WTC11 (cell line): ENCODE data around the gene HINT2.

Experiments
- CREM ChIP-seq: sonication (generic); formaldehyde crosslinking; IDR thresholded peaks from 2 replicates; pipeline ENCODE4 v1.8.1; 2022; ENCODE audit warnings: mild to moderate bottlenecking, missing genetic modification reagents, moderate library complexity
- ETV6 ChIP-seq: sonication (generic); formaldehyde crosslinking; IDR thresholded peaks from 2 replicates; pipeline ENCODE4 v1.8.1; 2022; ENCODE audit warnings: mild to moderate bottlenecking, missing genetic modification reagents
- FOXK1 ChIP-seq: sonication (generic); formaldehyde crosslinking; IDR thresholded peaks from 2 replicates; pipeline ENCODE4 v1.8.0; 2022; ENCODE audit warnings: mild to moderate bottlenecking, moderate library complexity, missing genetic modification reagents
- HMGXB4 ChIP-seq: sonication (generic); formaldehyde crosslinking; IDR thresholded peaks from 2 replicates; pipeline ENCODE4 v1.8.1; 2023; ENCODE audit warnings: mild to moderate bottlenecking, moderate library complexity, missing genetic modification reagents
- KAT7 ChIP-seq: sonication (generic); formaldehyde crosslinking; IDR thresholded peaks from 2 replicates; pipeline ENCODE4 v1.8.1; 2023; ENCODE audit warnings: missing genetic modification reagents, mild to moderate bottlenecking, borderline replicate concordance
- NFYB ChIP-seq: sonication (generic); formaldehyde crosslinking; conservative IDR thresholded peaks from 2 replicates; pipeline ENCODE4 v1.8.0; 2022; ENCODE audit warnings: low read depth, missing genetic modification reagents
- NR2C2 ChIP-seq: sonication (generic); formaldehyde crosslinking; IDR thresholded peaks from 2 replicates; pipeline ENCODE4 v1.8.0; 2022; ENCODE audit warnings: mild to moderate bottlenecking, missing genetic modification reagents
- RELA ChIP-seq: sonication (generic); formaldehyde crosslinking; IDR thresholded peaks from 2 replicates; pipeline ENCODE4 v1.8.1; 2022; ENCODE audit warnings: missing genetic modification reagents, mild to moderate bottlenecking, borderline replicate concordance
- TEAD4 ChIP-seq: sonication (generic); formaldehyde crosslinking; IDR thresholded peaks from 2 replicates; pipeline ENCODE4 v1.8.0; 2022; ENCODE audit warnings: mild to moderate bottlenecking, missing genetic modification reagents
- ZNF423 ChIP-seq: fragments of 250-450 bp; sonication (Bioruptor Pico); IDR thresholded peaks from 2 replicates; pipeline ENCODE4 v2.1.2; 2022; ENCODE audit warnings: mild to moderate bottlenecking, moderate library complexity
- TF ChIP-seq, protein P1 (sequence below): fragments of 200-600 bp; IDR thresholded peaks from 2 replicates; pipeline ENCODE4 v1.8.0; 2022; ENCODE audit warnings: antibody characterized with exemption
- TF ChIP-seq, protein P2 (sequence below): sonication (generic); formaldehyde crosslinking; IDR thresholded peaks from 2 replicates; pipeline ENCODE4 v1.8.1; 2022; ENCODE audit warnings: missing genetic modification reagents, borderline replicate concordance
- TF ChIP-seq, protein P3 (sequence below): sonication (generic); formaldehyde crosslinking; IDR thresholded peaks from 2 replicates; pipeline ENCODE4 v1.8.0; 2022; ENCODE audit warnings: mild to moderate bottlenecking, missing genetic modification reagents

- no peak for TF ChIP-seq ETV6 (CRISPR knock-in tag)
- TF ChIP-seq, protein P1, sequence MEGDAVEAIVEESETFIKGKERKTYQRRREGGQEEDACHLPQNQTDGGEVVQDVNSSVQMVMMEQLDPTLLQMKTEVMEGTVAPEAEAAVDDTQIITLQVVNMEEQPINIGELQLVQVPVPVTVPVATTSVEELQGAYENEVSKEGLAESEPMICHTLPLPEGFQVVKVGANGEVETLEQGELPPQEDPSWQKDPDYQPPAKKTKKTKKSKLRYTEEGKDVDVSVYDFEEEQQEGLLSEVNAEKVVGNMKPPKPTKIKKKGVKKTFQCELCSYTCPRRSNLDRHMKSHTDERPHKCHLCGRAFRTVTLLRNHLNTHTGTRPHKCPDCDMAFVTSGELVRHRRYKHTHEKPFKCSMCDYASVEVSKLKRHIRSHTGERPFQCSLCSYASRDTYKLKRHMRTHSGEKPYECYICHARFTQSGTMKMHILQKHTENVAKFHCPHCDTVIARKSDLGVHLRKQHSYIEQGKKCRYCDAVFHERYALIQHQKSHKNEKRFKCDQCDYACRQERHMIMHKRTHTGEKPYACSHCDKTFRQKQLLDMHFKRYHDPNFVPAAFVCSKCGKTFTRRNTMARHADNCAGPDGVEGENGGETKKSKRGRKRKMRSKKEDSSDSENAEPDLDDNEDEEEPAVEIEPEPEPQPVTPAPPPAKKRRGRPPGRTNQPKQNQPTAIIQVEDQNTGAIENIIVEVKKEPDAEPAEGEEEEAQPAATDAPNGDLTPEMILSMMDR, result no peak
- TF ChIP-seq, protein P2, sequence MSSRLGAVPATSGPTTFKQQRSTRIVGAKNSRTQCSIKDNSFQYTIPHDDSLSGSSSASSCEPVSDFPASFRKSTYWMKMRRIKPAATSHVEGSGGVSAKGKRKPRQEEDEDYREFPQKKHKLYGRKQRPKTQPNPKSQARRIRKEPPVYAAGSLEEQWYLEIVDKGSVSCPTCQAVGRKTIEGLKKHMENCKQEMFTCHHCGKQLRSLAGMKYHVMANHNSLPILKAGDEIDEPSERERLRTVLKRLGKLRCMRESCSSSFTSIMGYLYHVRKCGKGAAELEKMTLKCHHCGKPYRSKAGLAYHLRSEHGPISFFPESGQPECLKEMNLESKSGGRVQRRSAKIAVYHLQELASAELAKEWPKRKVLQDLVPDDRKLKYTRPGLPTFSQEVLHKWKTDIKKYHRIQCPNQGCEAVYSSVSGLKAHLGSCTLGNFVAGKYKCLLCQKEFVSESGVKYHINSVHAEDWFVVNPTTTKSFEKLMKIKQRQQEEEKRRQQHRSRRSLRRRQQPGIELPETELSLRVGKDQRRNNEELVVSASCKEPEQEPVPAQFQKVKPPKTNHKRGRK (CRISPR knock-in tag), result no peak
- no peak for TF ChIP-seq FOXK1 (CRISPR knock-in tag)
- TF ChIP-seq KAT7 (CRISPR knock-in tag), result no peak
- no peak for TF ChIP-seq RELA (CRISPR knock-in tag)
- TF ChIP-seq NFYB (CRISPR knock-in tag), result no peak
- no peak for TF ChIP-seq CREM (CRISPR knock-in tag)
- TF ChIP-seq NR2C2, result no peak
- TF ChIP-seq HMGXB4 (CRISPR knock-in tag), result no peak
- no peak for TF ChIP-seq ZNF423 (CRISPR knock-in tag)
- TF ChIP-seq, protein P3, sequence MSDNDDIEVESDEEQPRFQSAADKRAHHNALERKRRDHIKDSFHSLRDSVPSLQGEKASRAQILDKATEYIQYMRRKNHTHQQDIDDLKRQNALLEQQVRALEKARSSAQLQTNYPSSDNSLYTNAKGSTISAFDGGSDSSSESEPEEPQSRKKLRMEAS (CRISPR knock-in tag), result no peak
- no peak for TF ChIP-seq TEAD4 (CRISPR knock-in tag)
These were observed 22.0 kb downstream of the HINT2 start for GRCh38 chr9:35792826-35793225.
